ENCODE data around the gene HSF2BP.
"Not testable (repeated sequence)": the region's sequence is repeated elsewhere in the genome, so short reads cannot be mapped to it uniquely, and the experiment has no call there.

Gene HSF2BP

GRCh38 chr21:43688906-43689305 lies 29.6 kb upstream of the HSF2BP start:
- DNase-seq (ENCODE audit: extremely low read depth in 1 of 2, low read depth in 1 of 2): no peak

- DNase-seq (ENCODE audit: extremely low read depth in 1 of 2, low read depth in 1 of 2): no peak
Observed at GRCh38 chr21:43687566-43688399, 28.5 kb upstream of the HSF2BP start.

GRCh38 chr21:43686811-43687565 lies 27.7 kb upstream of the HSF2BP start:
- DNase-seq (ENCODE audit: extremely low read depth in 1 of 2, low read depth in 1 of 2): no peak

- no peak for DNase-seq (ENCODE audit: extremely low read depth in 1 of 2, low read depth in 1 of 2)
Observed at GRCh38 chr21:43684424-43684823, 25.1 kb upstream of the HSF2BP start.

GRCh38 chr21:43681650-43682049 lies 22.4 kb upstream of the HSF2BP start:
- no peak for DNase-seq (ENCODE audit: extremely low read depth in 1 of 2, low read depth in 1 of 2)

GRCh38 chr21:43680421-43680820 lies 21.1 kb upstream of the HSF2BP start:
- not testable (repeated sequence) for DNase-seq (ENCODE audit: extremely low read depth in 1 of 2, low read depth in 1 of 2)

GRCh38 chr21:43679951-43680350 lies 20.7 kb upstream of the HSF2BP start:
- no peak for DNase-seq (ENCODE audit: extremely low read depth in 1 of 2, low read depth in 1 of 2)

GRCh38 chr21:43676391-43676790 lies 17.1 kb upstream of the HSF2BP start:
- DNase-seq (ENCODE audit: extremely low read depth in 1 of 2, low read depth in 1 of 2): no peak

GRCh38 chr21:43675871-43676270 lies 16.6 kb upstream of the HSF2BP start:
- DNase-seq (ENCODE audit: extremely low read depth in 1 of 2, low read depth in 1 of 2): no peak

- DNase-seq (ENCODE audit: extremely low read depth in 1 of 2, low read depth in 1 of 2): no peak
Observed at GRCh38 chr21:43669828-43670605, 10.7 kb upstream of the HSF2BP start.

- no peak for DNase-seq (ENCODE audit: extremely low read depth in 1 of 2, low read depth in 1 of 2)
Observed at GRCh38 chr21:43667191-43667904, 8.1 kb upstream of the HSF2BP start.

- DNase-seq (ENCODE audit: extremely low read depth in 1 of 2, low read depth in 1 of 2): no peak
Observed at GRCh38 chr21:43665879-43666278, 6.6 kb upstream of the HSF2BP start.

- no peak for DNase-seq (ENCODE audit: extremely low read depth in 1 of 2, low read depth in 1 of 2)
Observed at GRCh38 chr21:43664358-43664757, 5.1 kb upstream of the HSF2BP start.

- no peak for DNase-seq (ENCODE audit: extremely low read depth in 1 of 2, low read depth in 1 of 2)
Observed at GRCh38 chr21:43663033-43663432, 3.7 kb upstream of the HSF2BP start.

GRCh38 chr21:43662286-43662685 lies 3.0 kb upstream of the HSF2BP start:
- DNase-seq (ENCODE audit: extremely low read depth in 1 of 2, low read depth in 1 of 2): no peak

- no peak for DNase-seq (ENCODE audit: extremely low read depth in 1 of 2, low read depth in 1 of 2)
Observed at GRCh38 chr21:43658769-43659135, 536 bp downstream of the HSF2BP start.

GRCh38 chr21:43658088-43658741 lies 1.1 kb downstream of the HSF2BP start:
- DNase-seq (ENCODE audit: extremely low read depth in 1 of 2, low read depth in 1 of 2): no peak

- no peak for DNase-seq (ENCODE audit: extremely low read depth in 1 of 2, low read depth in 1 of 2)
Observed at GRCh38 chr21:43657355-43658087, 1.8 kb downstream of the HSF2BP start.

- DNase-seq (ENCODE audit: extremely low read depth in 1 of 2, low read depth in 1 of 2): no peak
Observed at GRCh38 chr21:43654806-43655489, 4.3 kb downstream of the HSF2BP start.
